A673 (cell line): ENCODE measurements around the gene TIGAR.

Experiments used
- CTCF ChIP-seq: fragments of 300-800, 200-600 bp; sonication (generic); conservative IDR thresholded peaks from 2 replicates; pipeline ENCODE4 v1.5.1; 2017; ENCODE audit warnings: low read depth, mild to moderate bottlenecking, antibody characterized with exemption, low read length, moderate library complexity, mixed read lengths
- EZH2 ChIP-seq: fragments of 200-600 bp; sonication (generic); IDR thresholded peaks from 2 replicates; pipeline ENCODE4 v1.6.1; 2017; ENCODE audit warnings: borderline replicate concordance, low read depth, mild to moderate bottlenecking, mixed read lengths, antibody characterized with exemption, low read length; ENCODE audit not compliant: poor library complexity, severe bottlenecking

GRCh38 chr12:4292341-4293073, 28.5 kb upstream of the TIGAR start:
- TF ChIP-seq CTCF (no peak), EZH2 (no peak)
